ENCODE data around the gene TERT. TPM values are rescaled to one million over a fixed set of nuclear protein-coding genes. Genes with fewer than 3 reads are reported as not detected.
A peak's percentile ranks its signal among the peaks of the same experiment; 100 is the strongest.

Gene TERT
- total and polyA plus RNA-seq, 2 of the 13 experiments (the other 11 are each of a cell fraction or from before 2014, with no cell fraction given): 4.3 to 5.9 TPM

GRCh38 chr5:1246711-1247431 lies 48.0 kb downstream of the TERT start (continued):
- TF ChIP-seq ZNF569 (CRISPR knock-in tag; IDR thresholded peaks at IDR 0.05; ENCODE audit: borderline replicate concordance) (no peak), ZNF770 (CRISPR knock-in tag; IDR thresholded peaks at IDR 0.05) (no peak), HOXA9 (CRISPR knock-in tag; IDR thresholded peaks at IDR 0.05; ENCODE audit: borderline replicate concordance) (peak; percentile 35; the same call in 1 of the 2 replicates), ATF6 (CRISPR knock-in tag; conservative IDR thresholded peaks at IDR 0.05) (0 out of 2 replicates have a peak, but pooled peaks have one; percentile 63), ZNF20 (CRISPR knock-in tag; IDR thresholded peaks at IDR 0.05) (peak; percentile 57; the same call in 1 of the 2 replicates), ZNF550 (CRISPR knock-in tag; IDR thresholded peaks at IDR 0.05; ENCODE audit: borderline replicate concordance) (no peak), TFDP2 (CRISPR knock-in tag; IDR thresholded peaks at IDR 0.05) (0 out of 2 replicates have a peak, but pooled peaks have one; percentile 33), PHF8 (CRISPR knock-in tag; IDR thresholded peaks at IDR 0.05) (no peak), KDM5A (IDR thresholded peaks at IDR 0.05; ENCODE audit: borderline replicate concordance, low read length) (no peak), ZNF580 (CRISPR knock-in tag; IDR thresholded peaks at IDR 0.05; ENCODE audit: borderline replicate concordance, low read depth) (peak; percentile 72), ZFP36L1 (CRISPR knock-in tag; IDR thresholded peaks at IDR 0.05) (no peak), ZNF83 (CRISPR knock-in tag; IDR thresholded peaks at IDR 0.05; ENCODE audit: borderline replicate concordance) (no peak), RXRB (CRISPR knock-in tag; IDR thresholded peaks at IDR 0.05; ENCODE audit: borderline replicate concordance) (0 out of 2 replicates have a peak, but pooled peaks have one; percentile 47), ZBTB7A (CRISPR knock-in tag; IDR thresholded peaks at IDR 0.05) (no peak), HMGXB3 (CRISPR knock-in tag; IDR thresholded peaks at IDR 0.05; ENCODE audit: borderline replicate concordance) (peak; percentile 65; the same call in 1 of the 2 replicates), ZNF10 (CRISPR knock-in tag; IDR thresholded peaks at IDR 0.05; ENCODE audit: borderline replicate concordance, low read depth) (no peak)

Measured in HepG2 (cell line).